ENCODE results near the gene CWC25. TPM values are rescaled to one million over a fixed set of nuclear protein-coding genes. Genes with fewer than 3 reads are reported as not detected.

Gene CWC25
- total RNA-seq, 4 donors from 2014 or later, result 15.2 to 49.6 (median 30.5) TPM

GRCh38 chr17:38779965-38780752 lies 45.0 kb downstream of the CWC25 start:
- DNase-seq (ENCODE audit: low spot score) (no peak), ATAC-seq (ENCODE audit: low FRiP score) (no peak)
- TF ChIP-seq CTCF (IDR thresholded peaks at IDR 0.05), result no peak

- DNase-seq (ENCODE audit: low spot score) (no peak), ATAC-seq (ENCODE audit: low FRiP score) (no peak)
- no peak for TF ChIP-seq CTCF (IDR thresholded peaks at IDR 0.05)
Observed at GRCh38 chr17:38777641-38778250, 47.4 kb downstream of the CWC25 start.

GRCh38 chr17:38773258-38773657 lies 51.9 kb downstream of the CWC25 start:
- ATAC-seq (ENCODE audit: low FRiP score) (no peak), DNase-seq (ENCODE audit: low spot score) (no peak)
- TF ChIP-seq CTCF (IDR thresholded peaks at IDR 0.05), result no peak

GRCh38 chr17:38768417-38768816 lies 56.7 kb downstream of the CWC25 start:
- TF ChIP-seq CTCF (IDR thresholded peaks at IDR 0.05), result no peak
- ATAC-seq (ENCODE audit: low FRiP score) (no peak), DNase-seq (ENCODE audit: low spot score) (no peak)

- no peak for ATAC-seq (ENCODE audit: low FRiP score)
- no peak for DNase-seq (ENCODE audit: low spot score)
- TF ChIP-seq CTCF (IDR thresholded peaks at IDR 0.05), result no peak
Observed at GRCh38 chr17:38766341-38766740, 58.8 kb downstream of the CWC25 start.

- ATAC-seq (ENCODE audit: low FRiP score) (no peak), DNase-seq (ENCODE audit: low spot score) (no peak)
- TF ChIP-seq CTCF (IDR thresholded peaks at IDR 0.05), result no peak
Observed at GRCh38 chr17:38762231-38762630, 62.9 kb downstream of the CWC25 start.

GRCh38 chr17:38761612-38762011 lies 63.5 kb downstream of the CWC25 start:
- DNase-seq (ENCODE audit: low spot score) (no peak), ATAC-seq (ENCODE audit: low FRiP score) (no peak)
- TF ChIP-seq CTCF (IDR thresholded peaks at IDR 0.05), result no peak

All from omental fat pad (tissue), 4 donors.